Activated CD4-positive, alpha-beta T cell treated with anti-CD3 and anti-CD28 coated beads, Interleukin-2, Interleukin-6, amounts not matched to agents 100 ng/mL and 50 ng/mL, durations not matched to agents 16 hours and 8 hours (primary cell): ENCODE results near the gene RBM19.

Source experiments
- DNase-seq: peaks from one replicate; pipeline ENCODE4 v3.0.0-alpha.2; 2020

RBM19 gene

DNA sequence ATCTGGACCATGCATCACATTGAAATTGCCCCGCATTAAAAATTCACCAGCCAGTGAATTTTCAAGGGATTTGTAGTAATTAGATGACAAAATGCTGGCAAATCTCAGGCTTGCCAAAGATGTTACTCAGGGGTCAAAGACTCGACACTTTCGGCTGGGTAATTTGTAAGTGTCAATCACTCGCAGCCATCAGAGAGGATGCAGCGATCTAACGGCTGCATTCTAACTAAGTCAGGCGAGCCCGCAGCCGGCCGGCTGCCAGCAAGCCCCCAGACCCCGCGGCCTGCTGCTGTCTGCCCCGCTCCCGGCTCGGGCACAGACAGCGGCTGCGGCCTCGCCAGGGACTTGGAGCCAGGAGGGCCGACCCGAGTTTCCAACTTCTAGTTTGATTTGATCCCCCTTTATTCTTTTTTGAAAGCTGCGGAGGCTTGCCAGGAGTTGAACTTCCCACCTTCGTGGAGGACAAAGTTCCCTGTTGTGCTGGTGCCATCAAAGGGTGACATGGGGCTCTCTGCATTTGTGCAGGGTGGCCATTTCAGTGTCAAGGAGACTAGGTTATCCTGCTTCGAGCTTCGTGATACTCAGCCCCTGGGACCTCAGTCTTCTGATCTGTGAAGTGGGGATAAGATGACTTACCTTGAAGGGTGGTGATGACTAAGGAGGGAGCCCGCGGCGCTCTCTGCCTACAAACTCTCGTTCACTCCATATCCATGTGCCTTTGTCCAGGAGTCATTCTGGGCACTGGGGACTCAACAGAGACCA is 169.9 kb downstream of the RBM19 start:
- no peak for DNase-seq

GRCh38 chr12:113795445-113795844 is 170.7 kb downstream of the RBM19 start:
- DNase-seq, result no peak

DNA sequence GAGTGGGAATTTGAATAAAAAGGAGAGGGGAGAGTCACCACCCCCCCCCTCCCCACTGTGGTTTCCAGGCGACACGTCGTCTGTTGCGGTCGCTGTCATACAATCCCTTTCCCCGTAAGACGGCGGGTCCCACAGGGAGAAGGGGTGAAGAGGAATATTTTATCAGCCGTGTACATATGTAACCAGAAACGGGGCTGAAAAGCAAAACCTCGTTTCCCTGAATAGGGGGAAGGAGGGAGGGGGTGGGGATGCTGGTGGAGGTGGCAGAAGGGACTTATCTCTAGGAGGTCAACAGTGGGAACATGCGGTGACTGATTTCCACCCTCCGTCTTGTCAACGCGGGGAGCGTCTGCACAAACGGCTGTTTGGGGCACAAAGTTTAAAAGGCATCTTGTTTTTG is 171.4 kb downstream of the RBM19 start:
- no peak for DNase-seq

DNA sequence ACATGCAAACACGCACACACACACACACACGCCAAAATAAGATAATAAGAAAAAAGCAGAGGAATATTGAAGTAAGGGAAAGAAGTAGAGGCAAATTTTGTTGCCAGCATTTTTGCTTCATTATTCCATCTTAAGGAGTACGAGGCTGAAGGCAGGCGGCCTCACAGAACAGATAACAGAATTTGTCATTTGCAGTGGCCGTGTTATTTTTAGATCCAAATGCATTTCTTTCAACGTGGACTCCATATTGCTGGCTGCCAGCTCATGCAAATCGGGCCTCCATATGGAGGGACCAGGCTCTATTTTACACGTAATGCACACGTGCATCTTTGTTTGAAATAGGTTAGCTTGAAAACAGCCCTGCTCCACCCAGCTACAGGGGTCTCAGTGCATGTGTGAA is 172.9 kb downstream of the RBM19 start:
- no peak for DNase-seq

GRCh38 chr12:113792450-113792849 is 173.7 kb downstream of the RBM19 start:
- no peak for DNase-seq

GRCh38 chr12:113788020-113788856 is 177.9 kb downstream of the RBM19 start:
- no peak for DNase-seq

DNA sequence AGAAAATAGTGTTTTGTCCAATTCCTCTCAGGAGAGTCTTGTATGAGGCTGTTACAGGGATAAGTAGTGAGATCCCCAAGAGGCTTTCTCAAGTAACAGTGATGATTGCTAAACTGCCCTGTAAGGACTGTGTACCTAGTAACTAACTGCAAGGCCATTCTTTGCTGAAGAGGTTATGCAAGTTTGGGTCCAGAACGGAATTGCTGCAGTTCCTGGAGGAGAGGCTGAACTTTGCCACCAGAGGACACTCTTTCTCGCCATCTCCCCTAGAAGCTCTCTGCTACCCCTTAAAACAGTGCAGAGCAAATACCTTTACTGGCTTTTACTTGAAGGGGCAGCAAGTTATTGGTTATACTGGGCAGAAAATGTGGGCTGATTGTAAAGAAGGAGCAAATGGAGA is 180.0 kb downstream of the RBM19 start:
- no peak for DNase-seq

DNA sequence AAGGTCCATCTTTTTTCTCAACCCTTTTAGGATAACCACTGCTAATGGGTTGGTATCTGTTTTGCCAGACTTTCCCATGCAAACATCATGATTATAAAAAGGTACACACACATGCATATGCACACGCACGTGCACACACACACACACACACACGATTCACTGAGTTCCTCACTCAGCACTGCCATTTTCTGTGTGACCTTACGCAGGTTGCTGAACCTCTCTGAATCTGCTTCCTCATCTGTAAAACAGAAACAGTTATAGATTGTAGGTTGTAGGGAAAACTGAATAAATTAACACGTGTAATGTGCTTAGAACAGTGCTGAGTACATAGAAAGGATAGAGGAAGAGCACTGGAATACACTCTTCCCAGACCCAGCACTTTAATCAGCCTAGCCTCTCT is 182.3 kb downstream of the RBM19 start:
- no peak for DNase-seq

- DNase-seq, result no peak
Observed at GRCh38 chr12:113782873-113783272, 183.3 kb downstream of the RBM19 start.

DNA sequence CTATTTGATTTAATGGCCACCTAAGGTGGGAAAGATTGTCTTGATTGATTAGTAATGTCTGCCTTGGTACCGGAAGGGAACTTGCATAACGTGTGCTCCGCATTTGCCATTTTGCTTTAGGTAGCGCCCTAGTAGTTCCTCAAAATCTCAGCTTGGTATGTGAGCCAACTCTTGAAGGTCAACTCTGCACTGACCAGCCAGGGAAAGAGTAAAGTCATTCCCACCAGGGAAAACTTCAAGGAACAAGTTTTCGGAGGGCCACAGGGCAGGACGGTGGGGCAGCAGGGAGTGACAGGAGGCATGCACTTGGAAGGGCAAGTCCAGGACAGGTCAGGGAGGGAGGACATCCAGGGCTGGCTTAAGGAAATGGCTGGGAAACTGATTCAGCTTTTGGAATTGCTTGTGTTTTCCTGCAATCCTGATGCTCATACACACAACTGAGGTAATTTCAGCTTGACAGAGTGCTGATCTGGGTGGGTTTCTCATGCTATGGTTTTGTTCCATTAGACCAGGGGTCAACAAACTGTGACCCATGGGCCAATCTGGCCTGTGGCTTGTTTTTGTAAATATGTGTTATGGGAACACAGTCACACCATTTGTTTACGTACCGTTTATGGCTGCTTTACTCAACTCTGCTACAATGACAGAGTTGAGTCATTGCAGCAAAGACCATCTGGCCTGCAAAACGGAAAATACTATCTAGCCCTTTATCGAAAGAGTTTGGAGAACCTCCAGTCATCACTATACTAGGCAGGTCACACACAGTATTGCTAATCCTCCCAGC is 184.5 kb downstream of the RBM19 start:
- no peak for DNase-seq

DNA sequence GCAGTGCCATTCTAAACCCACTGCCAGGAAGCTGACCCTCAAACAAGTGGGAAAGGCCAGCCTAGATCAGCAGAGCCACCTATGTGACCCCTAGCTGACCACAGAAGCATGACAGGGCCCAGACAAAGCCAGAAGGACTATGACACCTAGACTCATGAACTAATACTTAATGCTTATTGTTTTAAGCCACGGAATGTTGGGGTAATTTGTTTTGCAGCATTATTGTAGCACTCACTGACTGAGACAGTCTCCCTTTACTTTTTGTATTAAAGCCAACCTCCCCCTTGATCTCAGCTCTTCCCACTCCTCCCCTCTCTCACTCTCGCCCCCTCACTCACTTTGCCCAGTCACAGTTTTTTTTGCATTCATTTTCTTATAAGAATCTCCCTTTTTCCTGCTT is 186.4 kb downstream of the RBM19 start:
- DNase-seq, result no peak

- no peak for DNase-seq
Observed at GRCh38 chr12:113778432-113779132, 187.5 kb downstream of the RBM19 start.

DNA sequence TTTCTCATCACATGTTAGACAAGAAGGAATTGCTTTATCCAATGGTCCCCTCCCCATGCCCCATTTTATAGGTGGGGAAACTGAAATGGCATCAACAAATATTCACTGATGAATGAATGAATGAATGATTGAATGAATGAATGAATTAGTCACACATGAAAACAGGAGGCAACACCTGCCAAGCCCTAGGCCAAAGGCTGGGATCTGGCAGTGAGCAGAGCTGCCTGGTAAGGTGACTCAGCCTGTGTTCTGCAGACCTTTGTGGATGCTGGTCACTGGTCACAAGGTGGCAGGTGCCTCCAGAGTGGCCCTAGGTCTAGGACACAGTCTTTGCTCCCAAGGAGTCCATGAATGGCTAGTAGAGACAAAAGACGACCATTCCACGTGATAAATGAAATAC is 188.4 kb downstream of the RBM19 start:
- DNase-seq, result no peak

- no peak for DNase-seq
Observed at GRCh38 chr12:113776536-113776935, 189.6 kb downstream of the RBM19 start.

DNA sequence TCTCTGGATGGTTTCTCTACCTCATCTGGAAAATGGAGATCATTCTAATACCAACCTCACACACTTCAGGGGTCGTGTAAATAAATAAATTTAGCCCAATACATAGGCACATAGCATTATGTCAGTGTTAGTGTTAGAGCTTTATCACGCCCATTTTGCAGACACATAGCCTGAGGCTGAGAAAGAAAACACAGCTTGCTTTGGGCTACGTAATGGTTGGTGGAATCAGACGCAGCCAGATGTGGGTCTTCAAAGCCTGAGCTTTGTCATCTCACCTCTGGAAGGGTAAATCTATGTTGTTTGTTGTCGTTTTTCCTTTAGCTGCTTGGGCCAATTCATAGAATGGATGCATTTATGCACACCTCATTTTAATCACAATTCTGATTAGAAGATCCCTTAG is 191.6 kb downstream of the RBM19 start:
- no peak for DNase-seq

DNA sequence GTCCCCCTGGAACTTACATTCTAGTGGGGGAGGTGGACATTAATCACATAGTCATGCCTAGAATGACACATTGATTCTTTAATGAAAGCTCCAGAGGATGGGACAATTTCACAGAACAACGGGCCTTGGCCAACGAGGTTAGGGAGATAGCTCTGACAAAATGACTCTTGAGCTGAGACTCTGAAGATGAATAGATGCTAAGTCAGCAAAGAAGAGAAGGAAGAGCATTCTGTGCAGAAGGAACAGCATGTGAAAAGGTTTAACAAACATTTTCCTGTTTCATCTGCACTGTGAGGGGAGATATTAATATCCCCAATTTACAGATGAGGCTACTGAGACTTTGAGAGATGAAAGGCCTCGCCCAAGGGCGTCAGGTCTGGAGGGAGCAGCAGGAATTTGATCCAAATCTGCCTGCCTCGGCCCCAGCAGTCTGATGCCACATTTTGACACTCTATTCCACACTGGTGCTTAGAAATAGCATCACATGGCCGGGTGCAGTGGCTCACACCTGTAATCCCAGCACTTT is 193.6 kb downstream of the RBM19 start:
- DNase-seq, result no peak

DNA sequence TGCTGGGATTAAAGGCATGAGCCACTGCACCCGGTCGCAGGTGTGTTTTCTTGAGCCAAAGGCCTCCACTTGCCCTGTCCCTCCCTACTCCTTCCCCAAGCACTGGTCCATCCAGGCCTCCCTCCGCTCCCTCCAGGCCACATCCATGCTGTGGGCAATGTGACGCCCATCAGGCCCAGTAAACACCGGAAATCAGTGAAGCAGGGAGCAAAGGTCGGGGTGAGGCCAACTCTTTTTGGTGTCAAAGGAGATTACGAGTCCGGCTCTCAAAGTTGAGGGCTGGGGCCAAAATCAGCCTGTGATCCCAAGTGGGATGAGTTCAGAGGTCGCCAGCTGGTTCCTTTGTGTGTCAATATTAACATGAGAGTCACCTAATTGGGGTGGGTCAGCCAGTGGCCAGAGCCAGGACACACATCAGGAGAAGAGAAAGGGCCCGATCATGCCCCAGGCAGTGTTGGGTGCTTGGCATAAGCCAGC is 195.7 kb downstream of the RBM19 start:
- no peak for DNase-seq

DNA sequence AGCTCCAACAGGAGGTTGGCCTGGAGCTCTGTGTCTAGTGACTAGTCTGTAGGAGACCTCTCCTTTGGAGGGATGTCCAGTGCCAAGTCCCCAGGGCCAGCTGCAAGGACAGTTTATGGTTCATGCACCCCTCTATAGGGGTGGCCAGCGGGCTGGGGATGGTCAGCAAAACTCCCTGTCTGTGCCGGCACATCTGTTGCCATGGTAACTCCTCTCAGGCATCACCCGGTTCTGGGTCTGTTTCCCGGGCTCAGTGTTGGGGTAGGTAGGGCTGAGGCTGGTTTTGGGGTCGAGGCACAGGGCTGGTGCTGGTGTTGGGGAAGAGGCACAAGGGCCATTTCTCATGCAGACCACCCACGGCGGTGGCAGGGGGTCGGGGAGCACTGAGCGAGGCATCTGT is 196.8 kb downstream of the RBM19 start:
- no peak for DNase-seq

- DNase-seq, result no peak
Observed at GRCh38 chr12:113768850-113769249, 197.3 kb downstream of the RBM19 start.

- DNase-seq, result no peak
Observed at GRCh38 chr12:113766879-113767878, 198.9 kb downstream of the RBM19 start.
